GM12878 (cell line): ENCODE measurements around the gene TOM1L2. TPM values are rescaled to one million over a fixed set of nuclear protein-coding genes. Genes with fewer than 3 reads are reported as not detected.
A peak's percentile ranks its signal among the peaks of the same experiment; 100 is the strongest.

Experiments used
- ATF2 ChIP-seq: IDR thresholded peaks from 2 replicates; pipeline ENCODE4 v1.6.1; 2012; ENCODE audit warnings: low read length, inconsistent platforms
- BHLHE40 ChIP-seq, 2 experiments: fragments of 450-650 bp in 1 of 2; IDR thresholded peaks; 2 replicates each; pipeline ENCODE4 v1.6.1; 2011 to 2017; ENCODE audit warnings: low read depth in 2 of 2, borderline replicate concordance in 1 of 2, improper control_type of control experiment in 1 of 2, low read length in 1 of 2, mild to moderate bottlenecking in 1 of 2
- DPF2 ChIP-seq: fragments of 450-650 bp; IDR thresholded peaks from 2 replicates; pipeline ENCODE4 v1.6.1; 2017; ENCODE audit warnings: mild to moderate bottlenecking
- E2F4 ChIP-seq: IDR thresholded peaks from 2 replicates; pipeline ENCODE4 v1.6.1; 2012; ENCODE audit warnings: low read depth, low read length, improper control_type of control experiment
- EP300 ChIP-seq, 2 experiments: fragments of 150-350 bp in 1 of 2; IDR thresholded peaks; 2 replicates each; pipeline ENCODE4 v1.6.1; 2011 to 2012; ENCODE audit warnings: low read depth in 2 of 2, low read length in 2 of 2, borderline replicate concordance in 1 of 2, improper control_type of control experiment in 1 of 2, inconsistent platforms in 1 of 2; ENCODE audit not compliant: control insufficient read depth in 1 of 2
- ESRRA ChIP-seq: IDR thresholded peaks from 2 replicates; pipeline ENCODE4 v1.6.1; 2012; ENCODE audit warnings: mild to moderate bottlenecking, low read length, improper control_type of control experiment
- GATAD2B ChIP-seq: fragments of 450-650 bp; conservative IDR thresholded peaks from 2 replicates; pipeline ENCODE4 v1.6.1; 2017; ENCODE audit warnings: low read depth, mild to moderate bottlenecking, moderate library complexity
- HSF1 ChIP-seq: fragments of 150-350 bp; IDR thresholded peaks from 2 replicates; pipeline ENCODE4 v1.6.1; 2014; ENCODE audit warnings: mild to moderate bottlenecking, low read depth, low read length
- IKZF2 ChIP-seq, 2 experiments: fragments of 450-650 bp; IDR thresholded peaks; 2 replicates each; pipeline ENCODE4 v1.6.1; 2017; ENCODE audit warnings: mild to moderate bottlenecking in 2 of 2, moderate library complexity in 2 of 2
- JUNB ChIP-seq: IDR thresholded peaks from 2 replicates; pipeline ENCODE4 v1.6.1; 2016; ENCODE audit warnings: antibody characterized with exemption, mild to moderate bottlenecking
- MEF2A ChIP-seq: IDR thresholded peaks from 2 replicates; pipeline ENCODE4 v1.6.1; 2011; ENCODE audit warnings: low read depth, mild to moderate bottlenecking, low read length, moderate library complexity; ENCODE audit not compliant: insufficient read depth
- MYC ChIP-seq: IDR thresholded peaks from 2 replicates; pipeline ENCODE4 v1.6.1; 2011; ENCODE audit warnings: mild to moderate bottlenecking, low read length, moderate library complexity, inconsistent platforms; ENCODE audit not compliant: insufficient read depth, insufficient replicate concordance, insufficient read length, severe bottlenecking
- NFYA ChIP-seq: IDR thresholded peaks from 2 replicates; pipeline ENCODE4 v1.6.1; 2011; ENCODE audit warnings: low read depth, mild to moderate bottlenecking, low read length, improper control_type of control experiment, borderline replicate concordance
- NFYB ChIP-seq: IDR thresholded peaks from 2 replicates; pipeline ENCODE4 v1.6.1; 2011; ENCODE audit warnings: low read depth, mild to moderate bottlenecking, low read length, improper control_type of control experiment, moderate library complexity; ENCODE audit not compliant: insufficient read depth
- NR2F1 ChIP-seq: fragments of 450-650 bp; conservative IDR thresholded peaks from 2 replicates; pipeline ENCODE4 v1.6.1; 2017; ENCODE audit warnings: mild to moderate bottlenecking
- PKNOX1 ChIP-seq: fragments of 450-650 bp; IDR thresholded peaks from 2 replicates; pipeline ENCODE4 v1.6.1; 2016; ENCODE audit warnings: mild to moderate bottlenecking
- POU2F2 ChIP-seq: IDR thresholded peaks from 3 replicates; pipeline ENCODE4 v1.6.1; 2011; ENCODE audit warnings: low read depth, mild to moderate bottlenecking, low read length, borderline replicate concordance
- RELB ChIP-seq: fragments of 450-650 bp; IDR thresholded peaks from 2 replicates; pipeline ENCODE4 v1.6.1; 2017; ENCODE audit warnings: low read depth, mild to moderate bottlenecking, moderate library complexity
- STAT1 ChIP-seq: fragments of 450-650 bp; conservative IDR thresholded peaks from 2 replicates; pipeline ENCODE4 v1.6.1; 2014; ENCODE audit warnings: antibody characterized with exemption, mild to moderate bottlenecking
- TBL1XR1 ChIP-seq: IDR thresholded peaks from 2 replicates; pipeline ENCODE4 v1.6.1; 2012; ENCODE audit warnings: low read depth, low read length, improper control_type of control experiment
- YY1 ChIP-seq: IDR thresholded peaks from 2 replicates; pipeline ENCODE4 v1.6.1; 2011; ENCODE audit warnings: low read depth, mild to moderate bottlenecking, low read length
- polyA plus RNA-seq, 11 experiments: library from polyadenylated mRNA; depleted of rRNA in 4 of 11; unstranded in 6 of 11; stranded (reverse) in 5 of 11; fragments of >200 nt; fragmentation: Nextera tagmentation in 4 of 11; fragmentation: Illumina TruSeq in 1 of 11; extraction: Ambion mirVana in 4 of 11; extraction: Trizol in 1 of 11; gene quantifications; 1 replicate in 1 of 11; 2 replicates in 10 of 11; pipeline versions ENCODE4 v1.2.1 to v1.2.3, GENCODE V29; 2011 to 2016; ENCODE audit warnings: inconsistent platforms in 2 of 11, missing spikeins in 2 of 11, low read depth in 1 of 11
- total RNA-seq, 4 experiments: library from RNA; depleted of rRNA in 3 of 4; stranded (reverse); fragments of >200 nt in 3 of 4; fragmentation: Illumina TruSeq in 1 of 4; extraction: Trizol in 1 of 4; gene quantifications; 2 replicates each; pipeline versions ENCODE4 v1.2.1 to v1.2.3, GENCODE V29; 2013 to 2021

The TOM1L2 gene
- total and polyA plus RNA-seq, 10 of the 15 experiments (the other 5 are each of a cell fraction or from before 2014, with no cell fraction given), result 0.19 to 19.2 (median 8.1) TPM

- TF ChIP-seq BHLHE40 (IDR thresholded peaks at IDR 0.05; ENCODE audit: borderline replicate concordance in 1 of 2, low read depth in 2 of 2, low read length in 1 of 2) (peak; percentile 4 to 9; a peak in 1 of 4 replicates), NR2F1 (0 out of 2 replicates have a peak, but pooled peaks have one; percentile 39), PKNOX1 (no peak), ESRRA (no peak), STAT1 (no peak), JUNB (no peak), HSF1 (no peak), RELB (no peak), YY1 (peak; percentile 82), POU2F2 (peak; percentile 37; the same call in 1 of the 3 replicates), NFYB (no peak), MYC (no peak), GATAD2B (0 out of 2 replicates have a peak, but pooled peaks have one; percentile 45), DPF2 (no peak), E2F4 (no peak), EP300 (IDR thresholded peaks at IDR 0.05; ENCODE audit: borderline replicate concordance in 1 of 2, control insufficient read depth in 1 of 2, low read depth in 2 of 2, low read length in 2 of 2) (no peak), ATF2 (no peak), IKZF2 (IDR thresholded peaks at IDR 0.05) (no peak), MEF2A (no peak), NFYA (no peak), TBL1XR1 (0 out of 2 replicates have a peak, but pooled peaks have one; percentile 44)
Observed at GRCh38 chr17:17859909-17860765, 112.1 kb downstream of the TOM1L2 start (continued).
